NOMO-1 (cell line): ENCODE data around the gene C1orf159.

Experiments
- DNase-seq, 2 experiments: peaks; one replicate each; lab custom pipeline; 2025; ENCODE audit not compliant: unreplicated experiment in 2 of 2; lab: John Stamatoyannopoulos, UW

The C1orf159 gene

DNA sequence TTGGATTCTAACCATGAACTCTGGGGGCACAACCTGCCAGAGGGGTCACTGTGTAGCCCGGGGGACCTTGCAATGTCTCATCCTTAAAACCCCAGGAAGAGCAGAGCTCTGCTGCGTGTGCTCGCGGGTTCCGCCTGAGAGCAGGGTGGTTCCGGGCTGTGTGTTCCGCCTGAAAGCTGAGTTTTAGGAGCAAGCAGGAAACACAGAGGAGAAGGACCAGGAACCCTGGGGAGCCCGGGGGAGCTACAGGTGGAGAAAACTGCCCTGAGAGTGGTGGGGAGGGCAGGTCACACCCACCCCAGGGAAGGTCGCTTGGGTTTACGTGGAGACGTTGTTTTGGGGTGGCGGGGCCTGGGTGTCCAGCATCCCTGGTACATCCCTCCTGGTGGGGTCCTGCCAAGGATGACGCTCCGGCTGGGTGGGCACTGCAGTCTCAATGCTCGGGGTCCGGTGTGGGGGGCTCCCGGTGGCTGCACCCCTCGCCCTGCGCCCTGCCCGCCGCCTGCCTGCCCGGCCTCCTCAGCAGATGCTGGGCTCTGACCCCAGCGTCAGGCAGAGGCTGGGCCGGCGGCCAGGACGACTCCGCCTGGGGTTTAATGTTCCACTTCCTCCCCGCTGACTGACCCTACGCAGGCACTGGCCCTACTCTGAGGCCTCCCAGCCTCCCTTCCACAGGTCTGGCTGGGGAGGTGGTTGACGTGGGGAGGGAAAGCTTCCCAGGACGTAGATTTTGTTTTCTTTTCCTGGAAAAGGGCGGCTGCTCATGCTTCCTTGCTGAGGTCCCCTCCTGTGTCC, 17.3 kb upstream of the C1orf159 start:
- no peak for DNase-seq

DNA sequence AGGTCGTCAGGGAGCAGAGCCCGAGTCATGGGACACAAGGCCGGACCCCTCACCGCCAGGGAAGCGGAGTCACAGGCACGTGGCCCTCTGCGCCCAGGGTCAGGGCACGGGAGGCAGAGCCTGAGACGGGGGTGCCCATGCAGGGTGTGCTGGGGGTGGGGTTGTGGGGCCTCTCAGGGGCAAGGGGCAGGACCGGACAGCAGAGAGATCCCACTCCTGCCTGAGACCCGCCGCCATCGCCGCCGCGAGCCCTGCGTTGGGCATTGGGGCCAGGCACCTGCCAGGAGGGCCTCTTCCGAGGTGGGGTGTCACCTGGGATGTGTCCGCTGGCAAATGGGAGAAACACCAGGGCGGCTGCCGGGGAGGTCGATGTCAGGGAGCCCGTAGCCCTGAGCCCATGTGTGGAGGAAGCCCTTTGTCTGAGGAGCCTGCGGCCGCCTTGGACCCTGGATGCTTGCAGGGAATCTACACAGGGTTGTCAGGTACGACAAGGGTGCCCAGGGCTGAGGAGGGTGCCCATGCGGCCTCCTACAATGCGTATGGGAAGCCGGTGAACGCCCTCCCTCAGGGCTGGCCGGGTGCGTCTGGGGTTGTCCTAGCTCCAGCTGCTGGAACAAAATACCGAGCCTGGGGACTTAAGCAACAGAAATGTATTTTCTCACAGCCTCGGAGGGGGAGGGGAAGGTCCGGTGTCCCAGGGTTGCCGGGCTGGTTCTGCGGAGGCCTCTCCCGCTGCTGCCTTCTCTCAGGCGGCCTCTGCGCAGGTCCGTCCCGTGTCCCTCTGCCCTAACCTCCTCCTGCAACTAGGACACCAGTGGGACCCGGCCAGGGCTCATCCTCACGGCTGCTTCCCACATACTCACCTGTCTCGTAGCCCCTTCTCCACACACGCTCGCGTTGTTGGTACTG, 16.4 kb upstream of the C1orf159 start:
- no peak for DNase-seq

DNA sequence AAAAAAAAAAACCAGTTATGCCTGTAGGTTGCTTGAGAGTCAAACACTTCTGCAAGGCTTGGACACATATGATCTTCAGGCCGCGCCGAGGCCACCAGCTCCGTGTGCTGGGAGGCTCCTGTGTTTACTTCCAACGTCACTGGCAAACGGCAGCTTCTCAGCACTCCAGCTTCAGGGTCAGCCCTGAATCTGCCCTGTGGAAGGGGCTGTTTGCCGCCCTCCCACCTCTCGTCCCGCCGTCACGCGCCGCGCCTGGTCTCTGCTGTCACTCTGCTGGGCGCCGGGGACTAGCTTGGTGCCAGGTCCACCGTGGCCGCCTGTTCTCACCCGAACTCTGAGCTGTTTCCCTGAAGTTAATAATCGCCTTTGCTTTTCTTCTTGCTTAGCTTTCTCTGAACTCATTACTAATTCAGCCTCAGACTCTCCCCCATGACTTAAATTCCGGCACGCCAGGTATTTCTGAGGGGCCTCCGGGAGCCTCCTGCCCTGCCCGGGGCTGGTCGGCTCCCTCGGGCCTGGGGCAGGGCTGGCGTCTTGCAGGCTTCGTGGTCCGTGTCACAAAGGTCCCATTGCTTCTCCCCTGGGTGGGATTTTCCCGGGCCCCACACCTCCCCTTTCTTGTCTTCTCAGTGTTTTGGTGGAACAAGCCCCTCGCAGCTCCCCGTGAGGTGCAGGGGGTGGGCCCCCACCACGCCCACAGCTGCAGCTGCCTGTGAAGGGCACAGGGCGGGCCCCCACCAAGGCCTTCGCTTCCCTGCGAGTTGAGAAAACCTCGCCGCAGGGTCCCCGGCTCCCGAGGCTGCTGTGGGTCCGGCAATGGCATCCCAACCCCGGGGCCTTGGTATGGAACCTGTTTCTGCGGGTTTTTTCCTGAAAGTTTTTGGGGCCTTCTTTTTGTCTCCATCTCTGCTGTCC, 14.6 kb upstream of the C1orf159 start:
- no peak for DNase-seq

DNA sequence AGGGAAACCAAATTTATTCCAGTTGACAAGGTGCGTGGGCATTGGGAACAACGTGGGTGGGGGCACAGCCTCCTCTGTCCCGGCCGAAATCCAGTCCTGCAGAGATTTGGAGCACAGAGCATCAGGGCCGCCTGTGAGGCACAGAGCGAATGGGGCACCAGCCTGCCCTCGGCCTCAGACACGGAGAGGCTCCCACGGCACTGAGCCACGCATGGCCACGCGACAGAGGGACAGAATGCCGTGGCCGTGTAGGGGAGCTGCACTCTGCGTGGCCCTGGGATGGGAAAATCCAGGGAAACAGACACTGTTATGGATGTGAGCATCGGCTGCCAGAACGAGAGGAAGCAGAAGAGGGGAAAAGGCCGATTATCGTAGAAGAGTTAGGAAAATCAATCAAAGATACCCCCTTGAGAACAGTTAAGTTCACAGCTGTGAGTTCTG, 13.5 kb upstream of the C1orf159 start:
- DNase-seq, result no peak

DNA sequence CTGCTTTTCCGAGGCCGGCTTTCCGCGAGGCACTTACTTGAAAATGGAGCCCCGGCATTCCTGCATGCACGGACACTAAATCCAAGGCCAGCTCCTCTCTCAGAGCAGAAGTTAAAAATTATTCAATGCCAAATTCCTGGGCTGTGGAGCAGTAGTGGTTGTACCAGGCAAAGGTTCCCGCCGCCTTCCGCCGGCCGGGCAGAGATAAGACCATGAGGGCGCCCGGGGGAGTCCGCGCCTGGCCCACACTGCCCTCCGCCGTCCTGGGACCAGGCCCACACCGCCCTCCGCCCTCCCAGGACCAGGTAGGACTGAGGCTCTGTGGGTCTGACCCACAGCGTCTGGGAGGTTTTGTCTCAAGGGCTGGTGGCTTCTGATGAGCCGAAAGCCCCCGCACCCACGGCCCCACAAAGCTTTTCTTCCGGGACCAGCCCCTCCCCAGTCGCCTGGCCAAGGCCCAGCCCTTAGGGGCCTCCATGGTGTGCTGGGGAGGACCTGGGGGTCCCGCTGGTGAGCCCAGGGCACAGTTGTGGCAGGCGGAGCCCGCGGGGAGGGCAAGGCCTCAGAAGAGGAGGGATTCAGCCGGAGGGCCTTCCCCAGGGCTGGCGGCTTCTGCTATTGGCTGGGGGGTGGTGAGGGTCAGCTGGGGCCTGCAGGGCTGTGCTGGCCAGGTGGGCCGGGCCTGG, 12.7 kb upstream of the C1orf159 start:
- no peak for DNase-seq

DNA sequence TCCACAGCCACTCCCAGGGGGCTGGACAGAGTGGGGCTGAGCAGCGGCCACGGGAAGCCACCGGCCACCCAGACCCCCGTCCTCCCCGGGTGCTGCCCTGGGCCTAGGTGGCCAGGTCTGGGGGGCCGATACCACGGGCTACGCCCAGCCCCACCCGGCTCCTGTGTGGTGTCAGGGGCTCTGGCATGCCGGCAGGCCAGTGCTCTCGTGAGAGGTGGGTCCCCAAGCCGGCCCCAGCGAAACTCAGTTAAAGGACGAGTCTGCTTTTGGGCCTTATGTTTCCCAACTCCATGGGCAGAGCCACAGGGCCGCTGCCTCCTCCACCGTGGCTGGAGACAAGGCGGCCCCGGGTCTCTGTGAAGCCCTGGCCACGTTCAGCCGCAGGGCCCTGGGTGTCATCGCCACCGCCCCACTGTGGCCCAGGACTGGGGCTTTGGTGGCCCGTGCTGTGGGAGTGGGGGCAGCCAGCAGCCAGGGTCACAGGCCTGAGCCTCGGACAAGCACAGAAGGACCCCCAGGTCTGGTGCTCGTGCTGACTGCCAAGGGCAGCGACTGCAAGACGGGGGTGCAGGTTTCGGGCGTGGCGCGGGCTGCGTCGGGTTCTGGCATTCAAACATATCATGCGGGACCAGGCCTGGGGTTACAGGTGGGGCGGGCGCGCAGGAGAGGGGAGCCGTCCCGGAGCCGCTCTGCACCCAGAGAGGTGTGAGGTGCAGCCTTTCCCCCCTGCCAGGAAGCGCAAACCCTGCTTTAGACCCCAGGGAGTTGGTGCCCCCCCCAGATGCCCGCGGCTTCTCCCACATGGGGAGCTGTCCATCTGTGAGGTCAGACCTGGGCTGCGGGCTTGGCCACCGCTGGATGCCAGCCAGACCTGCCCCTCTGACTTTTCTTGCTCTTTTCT, 11.9 kb upstream of the C1orf159 start:
- no peak for DNase-seq

DNA sequence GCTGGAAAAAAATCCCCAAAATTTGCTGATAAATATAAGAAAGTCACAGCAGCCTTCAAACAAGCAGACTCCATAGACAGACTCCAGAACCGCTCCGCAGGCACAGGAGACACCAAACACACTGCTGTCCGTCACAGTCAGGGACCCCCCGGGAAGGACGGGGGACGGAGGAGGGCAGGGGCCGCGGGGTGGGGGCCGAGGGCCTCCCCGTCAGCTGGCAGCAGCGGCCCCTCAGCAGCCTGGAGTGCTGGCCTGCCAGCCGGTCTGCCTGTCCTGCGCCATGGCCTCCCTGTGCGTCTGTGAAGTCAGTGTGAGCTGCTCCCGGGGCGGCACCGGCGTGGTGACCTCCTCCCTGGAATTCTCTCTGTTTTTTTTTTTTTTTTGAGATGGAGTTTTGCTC, 10.1 kb upstream of the C1orf159 start:
- DNase-seq, result no peak

DNA sequence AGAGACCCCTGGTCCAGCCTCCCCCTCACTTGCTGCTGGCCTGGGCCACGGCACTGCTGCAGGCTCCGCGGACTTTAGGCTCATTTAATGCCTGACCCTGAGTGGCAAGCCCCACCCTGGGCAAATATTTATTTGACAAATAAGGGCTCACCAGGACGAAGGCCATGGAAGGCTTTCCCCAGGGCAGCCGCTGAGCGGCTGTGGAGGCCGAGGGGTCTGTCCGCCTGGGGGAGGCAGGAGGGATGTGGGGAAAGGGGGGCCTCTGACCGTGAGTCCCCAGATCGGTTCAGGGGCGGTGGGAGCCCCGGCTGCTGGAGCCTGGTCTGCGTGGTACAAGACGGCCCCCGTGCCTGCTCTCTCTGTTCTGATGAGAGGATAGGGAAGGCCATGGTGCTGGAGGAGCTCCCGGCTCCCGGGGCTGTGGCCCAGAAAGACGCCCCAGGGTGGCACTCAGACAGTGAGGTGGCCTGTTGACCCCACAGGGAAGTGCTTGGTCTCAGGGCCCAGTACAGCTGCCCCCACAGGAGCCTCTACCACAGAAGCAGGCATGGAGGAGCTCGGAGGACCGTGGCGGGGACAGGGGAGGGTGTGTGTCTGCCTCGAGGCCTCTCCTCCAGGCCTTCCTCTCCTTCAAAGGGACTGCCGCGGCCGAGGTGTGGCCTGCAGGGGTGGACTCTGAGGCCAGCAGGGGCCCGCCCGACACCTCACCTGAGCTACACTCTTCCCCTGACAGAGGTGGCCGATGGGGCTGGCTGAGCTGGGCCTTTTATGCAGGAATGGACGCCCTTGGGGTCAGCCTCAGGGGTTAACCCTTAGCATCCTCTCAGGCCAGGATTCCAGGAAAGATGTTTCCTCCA, 9.1 kb upstream of the C1orf159 start:
- DNase-seq, result no peak

DNA sequence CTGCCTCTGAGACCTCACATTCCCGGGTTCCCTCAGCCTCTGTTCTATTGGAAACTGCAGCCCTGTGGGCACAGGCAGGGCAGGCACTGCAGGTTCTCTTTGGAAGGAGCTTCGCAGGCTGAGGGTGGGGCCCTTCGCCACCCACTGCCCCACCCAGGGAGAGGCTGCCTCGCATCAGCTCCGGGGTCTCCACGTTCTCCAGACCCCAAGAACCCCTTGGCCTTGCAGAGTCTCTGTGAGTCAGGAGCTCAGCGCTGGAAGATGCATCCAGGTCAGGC, 8.6 kb upstream of the C1orf159 start:
- DNase-seq, result no peak

DNA sequence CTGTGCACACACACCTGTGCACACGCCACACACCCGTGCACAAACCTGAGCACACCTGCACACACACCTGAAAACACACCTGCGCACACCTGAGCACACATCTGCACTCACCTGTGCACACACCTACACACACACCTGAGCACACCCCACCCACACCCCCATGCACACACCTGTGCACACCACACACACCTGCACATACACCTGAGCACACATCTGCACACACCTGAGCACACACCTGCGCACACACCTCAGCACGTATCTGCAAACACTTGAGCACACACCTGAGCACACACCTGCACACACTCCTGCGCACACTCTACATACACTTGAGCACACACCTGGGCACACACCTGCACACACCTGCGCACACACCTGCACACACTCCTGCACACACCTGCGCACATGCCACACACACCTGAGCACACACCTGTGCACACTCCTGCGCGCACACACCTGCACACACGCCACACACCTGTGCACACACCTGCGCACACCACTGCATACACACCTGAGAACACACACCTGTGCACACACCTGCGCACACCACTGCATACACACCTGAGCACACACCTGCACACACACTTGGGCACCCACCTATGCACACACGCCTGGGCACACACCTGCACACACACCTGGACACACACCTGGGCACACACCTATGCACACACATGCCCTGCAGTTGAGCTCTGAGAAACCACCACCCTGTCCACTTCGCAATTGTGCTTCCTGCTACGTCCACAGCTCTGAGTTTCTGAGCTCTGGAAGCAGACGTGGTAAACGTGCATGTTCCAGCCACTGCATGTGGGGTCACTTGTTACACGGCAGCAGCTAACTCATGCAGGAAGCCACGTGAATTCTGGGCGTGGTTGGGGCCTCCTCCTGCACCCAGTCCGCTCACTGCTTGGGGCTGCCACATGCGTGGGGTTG, 8.0 kb upstream of the C1orf159 start:
- peak in 1 of 2 experiments; percentile 14 for DNase-seq

DNA sequence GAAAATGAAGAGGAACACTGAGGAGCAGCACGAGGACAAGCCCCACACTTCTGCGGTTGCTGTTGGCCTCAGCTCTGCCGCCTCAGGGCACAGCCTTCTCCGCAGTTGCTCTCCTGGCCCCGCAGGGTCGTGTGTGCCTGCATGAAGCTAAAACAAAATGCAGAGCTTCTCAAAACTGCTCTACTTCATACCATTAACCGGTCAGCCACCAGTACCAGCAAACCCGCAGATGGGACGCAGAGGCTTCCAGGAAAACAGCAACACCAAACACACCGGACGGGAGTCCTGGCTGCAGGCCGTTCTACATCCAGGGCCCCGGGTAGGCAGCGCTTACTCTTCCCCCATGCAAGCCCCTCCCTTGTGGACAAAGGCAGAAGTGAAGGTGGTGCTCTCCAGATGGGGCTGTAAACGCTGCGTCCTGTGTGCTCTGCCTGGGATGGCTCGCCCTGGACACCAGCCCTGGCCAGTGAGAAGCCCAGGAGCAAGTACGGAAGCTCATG, 7.1 kb upstream of the C1orf159 start:
- DNase-seq, result peak in 1 of 2 experiments; percentile 34

DNA sequence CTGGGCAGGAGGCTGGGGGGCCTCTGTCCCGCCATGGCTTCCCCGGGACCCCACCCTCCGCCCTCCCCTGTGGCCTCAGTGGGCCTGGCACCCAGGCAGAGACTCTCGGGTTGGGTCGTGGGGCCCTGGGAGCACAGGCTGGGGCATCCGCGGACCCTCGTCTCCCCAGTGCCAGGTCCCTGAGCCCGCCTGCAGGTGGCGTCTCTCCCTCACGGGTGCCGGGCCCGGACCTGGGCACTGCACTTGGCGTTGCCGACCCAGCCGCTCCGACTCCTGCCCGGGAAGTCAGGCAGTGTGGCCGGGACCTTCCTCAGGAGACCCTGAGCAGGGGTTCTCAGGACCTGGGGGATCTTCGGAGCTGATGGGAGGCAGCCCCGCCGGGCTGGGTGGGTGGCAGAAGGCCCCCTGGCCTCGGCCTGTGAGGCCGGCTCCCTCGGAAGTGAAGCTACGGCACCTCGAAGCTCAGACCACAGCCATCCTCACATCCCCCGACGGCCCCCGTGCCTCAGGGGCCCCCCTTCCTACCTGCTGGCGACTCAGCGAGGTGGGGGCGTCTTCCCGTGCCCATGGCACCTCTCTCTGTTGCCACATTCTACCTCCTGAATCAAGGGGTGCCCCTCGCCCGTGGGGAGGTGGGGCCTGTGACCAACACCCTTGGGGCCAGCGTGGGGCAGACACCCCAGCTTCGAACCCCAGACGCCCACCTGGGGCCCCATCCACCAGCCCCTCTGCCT, 6.4 kb upstream of the C1orf159 start:
- DNase-seq, result peak; percentile 48 to 62

DNA sequence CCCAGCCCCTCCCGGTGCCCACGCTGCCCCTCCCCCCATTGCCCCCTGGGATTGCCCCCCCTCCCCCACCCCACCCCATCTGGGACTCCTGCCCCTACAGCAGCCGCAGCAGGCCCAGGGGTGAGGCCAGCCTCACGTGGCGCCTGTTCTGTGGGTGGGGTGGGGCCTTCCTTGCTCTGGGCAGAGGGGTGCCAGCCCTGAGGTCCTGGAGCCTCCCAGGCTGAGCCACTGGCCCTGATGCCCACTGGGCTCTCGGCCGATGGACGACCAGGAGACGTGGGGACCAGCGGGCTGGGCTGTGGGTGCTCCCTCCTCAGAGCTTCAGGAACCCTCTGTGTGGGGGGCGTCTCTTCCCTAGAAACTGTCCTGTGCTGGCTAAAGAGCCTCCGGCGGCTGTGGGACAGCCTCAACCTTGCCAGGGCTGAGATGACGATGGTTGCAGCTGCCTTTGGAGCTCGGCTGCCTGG, 5.8 kb upstream of the C1orf159 start:
- no peak for DNase-seq

DNA sequence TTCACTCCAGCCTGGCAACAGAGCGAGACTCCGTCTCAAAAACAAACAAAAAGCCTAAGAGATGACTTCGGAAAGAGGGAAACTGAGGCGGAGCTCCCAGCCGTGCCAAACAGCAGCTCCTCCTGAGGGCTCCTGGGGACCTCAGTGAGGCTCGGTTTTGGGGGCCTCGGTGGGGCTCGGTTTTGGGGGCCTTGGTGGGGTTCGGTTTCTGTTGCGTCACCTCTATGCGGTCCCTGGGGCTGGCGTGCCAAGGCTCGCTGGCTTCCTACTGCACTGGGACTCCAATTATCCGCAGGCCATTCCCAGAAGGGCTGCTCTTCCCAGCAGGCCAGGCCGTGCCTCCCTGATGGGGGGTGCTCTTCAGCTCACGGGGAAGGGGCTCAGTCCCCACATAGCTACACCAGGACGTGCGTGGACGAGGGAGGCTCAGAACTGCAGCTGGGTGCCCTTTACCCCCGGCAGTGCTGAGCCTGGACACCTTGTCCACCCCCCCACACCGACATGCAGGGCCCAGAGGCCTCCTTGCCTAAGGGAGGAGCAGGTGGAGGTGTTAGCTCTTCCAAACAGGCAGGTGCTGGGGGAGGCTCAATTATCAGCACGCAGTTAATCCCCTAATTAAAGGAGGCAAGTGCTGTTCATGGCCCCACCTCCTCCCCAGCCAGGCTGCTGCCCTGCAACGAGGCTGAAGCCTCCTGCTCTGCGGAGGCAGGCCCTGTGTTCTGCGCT, 5.1 kb upstream of the C1orf159 start:
- no peak for DNase-seq

DNA sequence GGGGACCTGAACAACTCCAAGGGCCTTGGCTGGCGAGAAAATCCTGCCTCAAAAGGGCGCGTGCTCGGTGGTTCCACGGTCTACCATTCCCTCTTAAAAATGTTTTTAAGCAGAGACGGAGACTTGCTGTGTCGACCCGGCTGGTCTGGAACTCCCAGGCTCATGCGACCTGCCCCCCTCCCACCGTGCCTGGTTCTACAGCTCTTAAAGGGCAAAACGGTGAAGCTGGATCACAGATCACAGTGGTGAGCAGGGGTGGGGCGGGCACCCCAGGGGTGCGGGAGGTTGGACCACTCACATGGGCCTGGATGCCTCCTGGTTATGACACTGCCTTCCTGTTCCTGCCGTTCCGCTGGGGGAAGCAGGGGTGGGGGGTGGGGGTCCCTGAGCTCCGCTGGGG, 4.2 kb upstream of the C1orf159 start:
- DNase-seq, result no peak
